ENCODE measurements around the gene PPP1R9A. TPM values are rescaled to one million over a fixed set of nuclear protein-coding genes. Genes with fewer than 3 reads are reported as not detected.

The PPP1R9A gene
- total RNA-seq, 1 donor from 2014 or later = 0.85 TPM

DNA sequence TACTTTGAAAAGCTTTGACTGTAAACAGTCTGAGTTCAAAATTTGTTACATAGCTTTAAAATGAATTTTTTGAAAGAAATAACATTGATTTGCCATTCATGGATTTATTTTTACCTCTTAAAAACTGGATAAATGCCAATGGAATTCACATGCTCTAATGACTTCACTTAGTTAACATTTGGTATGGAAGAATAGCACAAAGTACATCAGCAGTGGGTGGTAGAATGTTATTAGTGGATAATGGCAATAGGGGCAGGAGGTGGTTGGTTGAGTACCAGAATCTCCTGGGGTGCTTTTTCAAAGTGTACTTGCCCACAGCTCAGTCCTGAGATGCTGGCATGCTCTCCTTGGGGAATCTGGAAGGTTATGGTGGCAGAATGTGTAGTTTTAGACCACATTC, 4.7 kb downstream of the PPP1R9A start:
- H3K36me3 ChIP-seq = no peaks in the 10 kb centered on the region
- intact Hi-C loops (cut with DNase I) = no loop called here
- no peaks in the 10 kb centered on the region for H3K27me3 ChIP-seq
- H3K9me3 ChIP-seq = no peaks in the 10 kb centered on the region
- TF ChIP-seq, protein P1, sequence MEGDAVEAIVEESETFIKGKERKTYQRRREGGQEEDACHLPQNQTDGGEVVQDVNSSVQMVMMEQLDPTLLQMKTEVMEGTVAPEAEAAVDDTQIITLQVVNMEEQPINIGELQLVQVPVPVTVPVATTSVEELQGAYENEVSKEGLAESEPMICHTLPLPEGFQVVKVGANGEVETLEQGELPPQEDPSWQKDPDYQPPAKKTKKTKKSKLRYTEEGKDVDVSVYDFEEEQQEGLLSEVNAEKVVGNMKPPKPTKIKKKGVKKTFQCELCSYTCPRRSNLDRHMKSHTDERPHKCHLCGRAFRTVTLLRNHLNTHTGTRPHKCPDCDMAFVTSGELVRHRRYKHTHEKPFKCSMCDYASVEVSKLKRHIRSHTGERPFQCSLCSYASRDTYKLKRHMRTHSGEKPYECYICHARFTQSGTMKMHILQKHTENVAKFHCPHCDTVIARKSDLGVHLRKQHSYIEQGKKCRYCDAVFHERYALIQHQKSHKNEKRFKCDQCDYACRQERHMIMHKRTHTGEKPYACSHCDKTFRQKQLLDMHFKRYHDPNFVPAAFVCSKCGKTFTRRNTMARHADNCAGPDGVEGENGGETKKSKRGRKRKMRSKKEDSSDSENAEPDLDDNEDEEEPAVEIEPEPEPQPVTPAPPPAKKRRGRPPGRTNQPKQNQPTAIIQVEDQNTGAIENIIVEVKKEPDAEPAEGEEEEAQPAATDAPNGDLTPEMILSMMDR (IDR thresholded peaks at IDR 0.05) = no peak
- H3K4me3 ChIP-seq = peak overlapping the region in 1 of 2 donors; percentile 16
- no peak overlapping the region for H3K27ac ChIP-seq
- no peak for DNase-seq (ENCODE audit: low spot score in 2 of 2)
- H3K4me1 ChIP-seq = no peaks in the 10 kb centered on the region

DNA sequence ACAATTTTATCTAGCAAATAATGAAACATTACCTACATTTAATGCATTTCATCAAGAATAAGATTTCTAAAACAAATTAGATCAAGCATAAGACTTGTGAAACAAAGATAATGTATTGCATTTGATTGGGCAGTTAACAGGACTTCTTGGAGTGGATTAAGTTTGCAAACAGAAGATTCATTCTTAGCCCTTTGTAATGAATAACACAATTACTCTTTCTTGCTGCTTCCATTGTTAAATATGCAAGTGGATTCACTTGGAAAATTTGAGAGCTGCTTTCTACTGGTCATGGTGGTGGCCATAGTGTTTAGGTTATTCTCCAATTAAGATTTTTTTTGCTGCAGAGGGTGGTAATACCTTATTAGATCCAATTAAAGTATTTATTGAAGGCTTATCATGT, 6.0 kb downstream of the PPP1R9A start:
- H3K4me1 ChIP-seq = no peaks in the 10 kb centered on the region
- H3K27ac ChIP-seq = no peak overlapping the region
- intact Hi-C loops (cut with DNase I) = no loop called here
- DNase-seq (ENCODE audit: low spot score in 2 of 2) = no peak
- TF ChIP-seq, protein P1 (IDR thresholded peaks at IDR 0.05) = no peak
- H3K27me3 ChIP-seq = no peaks in the 10 kb centered on the region
- no peaks in the 10 kb centered on the region for H3K36me3 ChIP-seq
- H3K4me3 ChIP-seq = no peak overlapping the region
- no peaks in the 10 kb centered on the region for H3K9me3 ChIP-seq

DNA sequence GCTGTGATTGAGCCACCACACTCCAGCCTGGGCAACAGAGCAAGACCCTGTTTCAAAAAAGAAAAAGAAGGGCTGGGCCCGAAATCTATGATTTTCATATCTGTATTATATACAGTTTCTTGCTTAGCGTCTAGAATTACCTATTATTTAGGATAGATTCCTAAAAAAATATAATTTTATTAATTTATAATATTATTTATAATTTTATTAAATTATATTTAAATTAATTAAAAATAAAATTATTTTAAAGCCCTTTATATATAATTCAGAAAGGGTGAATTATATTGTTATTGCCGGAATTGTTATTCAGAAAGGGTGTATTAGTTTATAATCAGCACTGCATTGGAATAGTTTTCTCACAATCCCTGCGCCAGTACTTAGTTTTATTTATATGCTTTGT, 14.5 kb downstream of the PPP1R9A start:
- H3K36me3 ChIP-seq = no peaks in the 10 kb centered on the region
- H3K4me1 ChIP-seq = no peaks in the 10 kb centered on the region
- intact Hi-C loops (cut with DNase I) = no loop called here
- no peaks in the 10 kb centered on the region for H3K27me3 ChIP-seq
- H3K9me3 ChIP-seq = no peaks in the 10 kb centered on the region
- no peak for DNase-seq (ENCODE audit: low spot score in 2 of 2)
- TF ChIP-seq, protein P1 (IDR thresholded peaks at IDR 0.05) = no peak
- no peak overlapping the region for H3K4me3 ChIP-seq
- H3K27ac ChIP-seq = no peak overlapping the region

DNA sequence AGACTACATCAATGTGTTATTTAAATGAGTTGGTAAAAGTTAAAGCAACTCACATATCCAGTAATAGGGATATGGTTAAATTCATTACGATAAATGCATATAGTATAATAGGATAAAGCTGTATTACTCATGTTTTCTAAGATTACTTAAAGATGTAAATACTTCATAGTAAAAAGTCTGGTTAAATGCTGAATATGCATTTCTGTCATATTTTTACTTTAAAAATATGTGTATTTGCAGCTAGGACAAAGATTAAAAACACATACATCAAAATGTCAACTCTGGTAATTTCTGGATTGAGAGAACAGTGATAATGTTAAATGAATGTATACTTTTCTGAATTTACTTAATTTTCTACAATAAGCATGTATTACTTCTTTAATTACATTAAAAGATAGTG, 15.1 kb downstream of the PPP1R9A start:
- no peaks in the 10 kb centered on the region for H3K36me3 ChIP-seq
- TF ChIP-seq, protein P1 (IDR thresholded peaks at IDR 0.05) = no peak

DNA sequence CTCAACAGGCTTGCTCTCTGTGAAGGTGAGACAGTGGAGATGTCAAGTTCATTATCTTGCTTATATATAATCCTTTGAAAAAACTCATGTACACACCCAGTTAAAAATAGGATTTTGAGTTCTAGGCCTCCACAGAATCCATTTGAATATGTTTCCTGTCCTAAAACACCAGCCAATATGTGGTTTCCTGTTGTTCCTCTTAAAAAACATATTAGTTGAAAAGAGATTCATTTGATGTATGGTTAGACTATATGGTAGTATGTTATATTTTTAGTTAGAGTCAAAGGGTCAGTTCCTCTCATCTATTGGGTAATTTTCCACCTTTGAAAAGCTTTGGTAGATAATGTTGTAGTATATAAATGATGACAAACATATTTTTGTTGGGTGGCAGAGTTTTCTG, 16.0 kb downstream of the PPP1R9A start:
- Histone ChIP-seq H3K4me3 (no peak overlapping the region), H3K27me3 (no peaks in the 10 kb centered on the region), H3K9me3 (no peaks in the 10 kb centered on the region), H3K36me3 (no peaks in the 10 kb centered on the region), H3K4me1 (no peaks in the 10 kb centered on the region), H3K27ac (no peak overlapping the region)
- TF ChIP-seq, protein P1 (IDR thresholded peaks at IDR 0.05) = no peak
- intact Hi-C loops (cut with DNase I) = no loop called here
- no peak for DNase-seq (ENCODE audit: low spot score in 2 of 2)

More for the DNA sequence above, 15.1 kb downstream of the PPP1R9A start:
- no peaks in the 10 kb centered on the region for H3K27me3 ChIP-seq
- no peak for DNase-seq (ENCODE audit: low spot score in 2 of 2)
- H3K4me3 ChIP-seq = no peak overlapping the region
- no peaks in the 10 kb centered on the region for H3K9me3 ChIP-seq
- H3K4me1 ChIP-seq = no peaks in the 10 kb centered on the region
- H3K27ac ChIP-seq = no peak overlapping the region
- intact Hi-C loops (cut with DNase I) = no loop called here

DNA sequence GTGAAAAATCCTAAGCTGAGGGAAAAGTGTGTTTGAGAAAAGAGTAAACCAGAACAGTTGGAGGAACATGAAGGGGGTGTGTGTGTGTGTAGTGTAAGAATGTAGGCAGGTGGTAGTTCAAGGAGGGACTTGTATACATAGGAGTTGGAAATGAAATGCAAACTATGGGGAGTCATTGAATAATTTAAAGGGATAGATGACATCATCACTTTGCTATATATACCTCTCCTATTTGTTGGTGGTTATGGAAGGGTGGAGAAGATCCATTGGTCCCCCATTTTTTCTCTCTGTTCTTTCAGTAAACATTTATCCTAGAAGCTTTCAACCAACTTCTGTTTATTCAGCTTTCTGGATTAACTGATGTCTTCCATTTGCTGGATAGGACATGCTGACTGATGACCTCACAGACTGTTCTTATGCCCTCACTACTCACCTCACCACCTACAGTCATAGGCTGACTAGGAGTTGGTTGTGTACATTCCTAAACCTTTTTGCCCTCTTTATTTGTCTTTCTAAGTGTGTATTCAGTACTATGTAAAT, 20.8 kb downstream of the PPP1R9A start:
- Histone ChIP-seq H3K27ac (no peak overlapping the region), H3K4me3 (no peak overlapping the region), H3K36me3 (no peaks in the 10 kb centered on the region), H3K9me3 (no peaks in the 10 kb centered on the region), H3K4me1 (no peaks in the 10 kb centered on the region), H3K27me3 (no peaks in the 10 kb centered on the region)
- DNase-seq (ENCODE audit: low spot score in 2 of 2) = no peak
- TF ChIP-seq, protein P1 (IDR thresholded peaks at IDR 0.05) = no peak
- intact Hi-C loops (cut with DNase I) = no loop called here

Measured in ascending aorta (tissue), 2 donors.